GM12865 (cell line): ENCODE results near the gene CCL27.
"Not testable (repeated sequence)": the region's sequence is repeated elsewhere in the genome, so short reads cannot be mapped to it uniquely, and the experiment has no call there.

Source experiments
- DNase-seq: peaks from one replicate; pipeline ENCODE4 v3.0.0; 2010; ENCODE audit warnings: low read depth
- H3K4me3 ChIP-seq: 2 replicates; pipeline ENCODE4 v1.5.1; 2011; ENCODE audit warnings: mild to moderate bottlenecking, low read depth, low read length, control low read depth
- TF ChIP-seq, protein P1 (sequence below): IDR thresholded peaks from 2 replicates; pipeline ENCODE4 v1.5.1; 2011; ENCODE audit warnings: low read length, control low read depth, low read depth, inconsistent platforms; ENCODE audit not compliant: insufficient read depth; ENCODE audit errors: missing control alignments

The CCL27 gene

DNA sequence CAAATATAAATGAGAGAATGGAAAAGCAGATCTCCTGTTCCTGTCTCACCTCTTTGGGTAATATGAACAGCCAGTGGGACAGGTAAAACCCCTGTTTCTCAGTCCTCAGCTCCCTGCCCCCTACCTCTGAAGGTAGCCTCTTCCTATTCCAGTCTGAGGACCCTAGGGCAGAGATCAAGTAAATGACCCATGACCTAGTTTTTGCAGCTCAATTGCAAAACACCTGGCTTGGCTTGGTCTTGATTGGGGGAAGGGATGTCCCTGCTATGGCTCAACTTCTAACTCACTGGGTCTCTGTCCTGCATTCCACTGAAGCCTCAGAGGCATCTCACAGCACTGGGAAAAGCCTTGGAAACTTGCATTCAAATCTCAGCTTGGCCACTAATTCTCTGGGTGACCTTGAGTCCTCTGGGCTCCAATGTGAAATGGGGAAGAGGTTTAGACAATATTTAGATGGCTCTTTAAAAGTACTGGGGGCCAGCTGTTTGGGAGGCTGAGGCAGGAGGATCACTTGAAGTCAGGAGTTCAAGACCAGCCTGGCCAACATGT lies 17.6 kb downstream of the CCL27 start:
- TF ChIP-seq, protein P1, sequence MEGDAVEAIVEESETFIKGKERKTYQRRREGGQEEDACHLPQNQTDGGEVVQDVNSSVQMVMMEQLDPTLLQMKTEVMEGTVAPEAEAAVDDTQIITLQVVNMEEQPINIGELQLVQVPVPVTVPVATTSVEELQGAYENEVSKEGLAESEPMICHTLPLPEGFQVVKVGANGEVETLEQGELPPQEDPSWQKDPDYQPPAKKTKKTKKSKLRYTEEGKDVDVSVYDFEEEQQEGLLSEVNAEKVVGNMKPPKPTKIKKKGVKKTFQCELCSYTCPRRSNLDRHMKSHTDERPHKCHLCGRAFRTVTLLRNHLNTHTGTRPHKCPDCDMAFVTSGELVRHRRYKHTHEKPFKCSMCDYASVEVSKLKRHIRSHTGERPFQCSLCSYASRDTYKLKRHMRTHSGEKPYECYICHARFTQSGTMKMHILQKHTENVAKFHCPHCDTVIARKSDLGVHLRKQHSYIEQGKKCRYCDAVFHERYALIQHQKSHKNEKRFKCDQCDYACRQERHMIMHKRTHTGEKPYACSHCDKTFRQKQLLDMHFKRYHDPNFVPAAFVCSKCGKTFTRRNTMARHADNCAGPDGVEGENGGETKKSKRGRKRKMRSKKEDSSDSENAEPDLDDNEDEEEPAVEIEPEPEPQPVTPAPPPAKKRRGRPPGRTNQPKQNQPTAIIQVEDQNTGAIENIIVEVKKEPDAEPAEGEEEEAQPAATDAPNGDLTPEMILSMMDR, result no peak
- DNase-seq, result no peak
- H3K4me3 ChIP-seq, result no peak overlapping the region

DNA sequence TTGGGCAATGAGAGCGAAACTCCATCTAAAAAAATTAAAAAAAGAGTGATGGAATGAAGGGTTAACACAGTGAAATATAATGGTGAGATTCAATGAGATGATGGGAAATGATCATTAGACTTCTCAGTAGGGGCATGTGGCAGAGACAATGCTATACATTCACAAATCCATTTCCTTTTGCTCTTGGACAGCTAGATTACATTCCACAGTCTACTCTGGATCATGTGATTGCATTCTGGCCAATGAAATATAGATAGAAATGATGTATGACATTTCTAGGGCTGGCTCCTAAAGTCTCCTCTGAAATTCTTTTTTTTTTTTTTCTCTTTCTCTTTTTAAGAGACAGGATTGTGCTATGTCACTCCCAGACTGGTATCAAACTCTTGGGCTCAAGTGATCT lies 19.8 kb downstream of the CCL27 start:
- TF ChIP-seq, protein P1, result no peak
- no peak overlapping the region for H3K4me3 ChIP-seq
- DNase-seq, result no peak

DNA sequence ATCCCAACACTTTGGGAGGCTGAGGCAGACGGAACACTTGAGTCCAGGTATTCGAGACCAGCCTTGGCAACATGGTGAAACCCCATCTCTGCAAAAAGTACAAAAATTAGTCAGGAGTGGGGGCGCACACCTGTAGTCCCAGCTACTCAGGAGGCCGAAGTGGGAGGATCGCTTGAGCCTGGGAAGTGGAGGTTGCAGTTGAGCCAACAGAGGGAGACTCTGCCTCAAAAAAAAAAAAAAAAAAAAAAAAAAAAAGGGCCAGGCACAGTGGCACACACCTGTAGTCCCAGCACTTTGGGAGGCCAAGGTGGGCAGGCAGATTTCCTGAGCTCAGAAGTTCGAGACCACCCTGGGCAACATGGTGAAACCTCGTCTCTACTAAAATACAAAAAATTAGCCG lies 23.1 kb downstream of the CCL27 start:
- DNase-seq, result not testable (repeated sequence)

DNA sequence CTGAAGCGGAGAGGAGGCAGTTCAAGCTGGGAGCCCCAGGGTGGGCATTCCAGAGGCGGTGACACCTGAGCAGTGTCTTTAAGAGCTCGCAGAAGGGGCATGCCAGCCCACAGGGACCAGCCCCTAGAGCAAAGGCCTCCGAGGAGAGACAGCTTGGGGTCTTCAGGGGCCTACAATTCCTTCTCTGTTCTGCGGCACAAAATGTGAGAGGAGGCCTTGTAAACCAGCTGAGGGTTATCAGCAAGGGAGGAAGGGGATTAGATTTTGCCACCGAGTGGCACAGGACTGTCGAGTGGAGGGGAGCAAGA lies 24.4 kb downstream of the CCL27 start:
- TF ChIP-seq, protein P1, result no peak
- no peak for DNase-seq
- peak overlapping the region; percentile 93 for H3K4me3 ChIP-seq

More for the DNA sequence above, 23.1 kb downstream of the CCL27 start:
- H3K4me3 ChIP-seq, result not testable (repeated sequence)

DNA sequence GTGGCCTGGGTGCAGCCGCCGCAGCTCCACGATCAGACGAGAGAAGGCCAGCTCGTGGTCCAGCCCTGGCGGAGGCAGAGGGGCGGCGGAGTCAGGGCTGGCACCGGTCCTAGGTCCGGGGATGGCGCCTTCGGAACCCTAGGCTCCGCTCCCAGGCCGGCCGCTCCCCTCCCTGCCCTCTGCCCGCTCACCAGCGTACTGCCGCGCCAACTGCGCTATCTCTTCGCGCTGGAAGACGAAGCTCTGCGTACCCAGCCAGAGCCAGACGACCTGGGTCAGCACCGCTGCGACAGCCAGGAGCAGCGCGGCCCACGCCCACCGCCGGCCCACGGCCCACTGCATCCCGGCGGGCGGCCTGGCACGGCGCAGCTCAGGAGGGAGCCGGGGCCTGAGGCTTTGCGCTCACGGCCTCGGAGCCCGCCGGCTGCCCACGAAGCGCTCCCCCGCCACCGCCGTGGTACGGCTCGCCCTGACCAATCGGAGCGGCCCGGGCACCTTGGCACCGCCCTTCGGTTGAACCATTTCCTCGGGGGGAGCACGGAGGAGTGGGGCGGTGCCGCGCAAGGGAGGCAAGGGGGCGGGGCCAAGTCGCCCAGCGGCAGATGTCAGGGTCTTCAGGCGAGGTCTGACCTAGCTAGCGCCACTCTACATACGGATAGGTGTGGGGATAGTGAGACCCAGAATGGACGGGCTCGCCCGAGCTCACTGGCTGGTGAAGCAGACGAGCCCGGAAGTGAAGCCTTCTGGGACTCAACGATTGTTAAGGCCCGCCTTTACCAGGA lies 24.9 kb downstream of the CCL27 start, which contains the start of gene SIGMAR1:
Gene SIGMAR1, minus strand, starts transcription at position 432 of the 782 bp plus-strand sequence. Its CDS starts 90 bp downstream, at position 342.
- TF ChIP-seq, protein P1, result no peak
- peak within 1 kb of the TSS; percentile 93 for H3K4me3 ChIP-seq
- DNase-seq, result peak; percentile 97

DNA sequence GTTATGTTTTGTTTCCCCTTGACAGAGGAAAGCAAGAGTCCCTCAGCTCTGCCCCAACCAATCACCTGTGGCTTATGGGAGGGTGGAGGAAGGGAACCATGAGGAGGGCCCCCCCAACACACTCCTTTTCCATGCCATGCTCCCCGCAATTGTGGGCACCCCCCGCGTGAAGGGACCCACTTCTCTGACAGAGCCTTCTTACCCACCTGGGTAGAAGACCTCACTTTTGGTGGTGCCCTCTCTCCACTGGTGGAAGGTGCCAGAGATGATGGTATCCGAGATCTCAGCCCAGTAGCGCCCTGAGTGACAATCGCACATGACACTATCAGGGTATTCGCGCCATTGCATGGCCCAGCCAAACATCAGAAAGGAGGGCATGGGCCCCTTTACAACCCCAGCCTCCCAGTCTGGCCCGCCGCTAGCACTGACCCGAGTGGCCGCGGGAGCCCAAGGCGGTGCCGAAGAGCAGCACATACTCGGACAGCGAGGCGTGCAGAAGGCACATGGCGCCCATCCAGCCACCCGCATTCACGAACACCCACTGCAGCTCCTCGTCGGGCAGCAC lies 25.6 kb downstream of the CCL27 start:
- TF ChIP-seq, protein P1, result no peak
- peak overlapping the region; percentile 93 for H3K4me3 ChIP-seq
- DNase-seq, result peak; percentile 32

DNA sequence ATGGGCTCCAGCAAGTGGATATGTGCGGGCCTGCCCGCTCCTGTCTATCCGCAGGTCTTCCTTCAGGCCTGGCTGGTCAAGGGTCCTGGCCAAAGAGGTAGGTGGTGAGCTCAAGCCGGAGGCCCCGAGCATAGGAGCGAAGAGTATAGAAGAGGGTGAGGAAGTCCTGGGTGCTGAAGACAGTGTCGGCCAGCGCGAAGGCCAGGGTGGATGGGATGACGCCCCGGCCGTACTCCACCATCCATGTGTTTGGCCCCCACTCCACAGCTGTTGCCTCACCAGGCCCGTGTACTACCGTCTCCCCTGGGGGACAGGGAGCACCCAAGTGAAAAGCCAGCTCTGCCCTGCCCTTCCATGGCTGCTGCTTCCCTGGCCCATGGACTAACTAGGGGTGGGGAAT lies 26.9 kb downstream of the CCL27 start:
- TF ChIP-seq, protein P1, result no peak
- no peak overlapping the region for H3K4me3 ChIP-seq
- DNase-seq, result no peak
